ENCODE data around the gene DNAAF8.

DNA sequence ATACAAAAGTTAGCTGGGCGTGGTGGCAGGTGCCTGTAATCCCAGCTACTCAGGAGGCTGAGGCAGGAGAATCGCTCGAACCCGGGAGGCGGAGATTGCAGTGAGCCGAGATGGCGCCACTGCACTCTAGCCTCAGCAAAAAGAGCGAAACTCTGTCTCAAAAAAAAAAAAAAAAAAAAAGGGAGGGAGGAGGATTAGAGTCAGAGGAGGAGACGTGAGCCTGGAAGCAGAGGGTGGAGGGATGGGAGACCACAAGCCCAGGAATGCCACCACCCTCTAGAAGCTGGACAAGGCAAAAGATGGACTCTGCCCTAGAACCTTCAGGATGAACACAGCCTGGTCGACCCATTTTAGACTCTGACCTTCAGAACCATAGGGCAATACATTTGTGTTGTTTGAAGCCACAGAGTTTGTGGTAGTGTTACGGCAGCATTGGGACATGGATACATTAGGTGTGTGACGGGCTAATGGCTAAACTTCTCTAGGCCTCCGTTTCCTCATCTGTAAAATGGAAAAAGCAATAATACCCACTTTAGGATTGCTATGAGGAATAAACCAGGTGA, 58.7 kb downstream of the DNAAF8 start:
- TF ChIP-seq, protein P1, sequence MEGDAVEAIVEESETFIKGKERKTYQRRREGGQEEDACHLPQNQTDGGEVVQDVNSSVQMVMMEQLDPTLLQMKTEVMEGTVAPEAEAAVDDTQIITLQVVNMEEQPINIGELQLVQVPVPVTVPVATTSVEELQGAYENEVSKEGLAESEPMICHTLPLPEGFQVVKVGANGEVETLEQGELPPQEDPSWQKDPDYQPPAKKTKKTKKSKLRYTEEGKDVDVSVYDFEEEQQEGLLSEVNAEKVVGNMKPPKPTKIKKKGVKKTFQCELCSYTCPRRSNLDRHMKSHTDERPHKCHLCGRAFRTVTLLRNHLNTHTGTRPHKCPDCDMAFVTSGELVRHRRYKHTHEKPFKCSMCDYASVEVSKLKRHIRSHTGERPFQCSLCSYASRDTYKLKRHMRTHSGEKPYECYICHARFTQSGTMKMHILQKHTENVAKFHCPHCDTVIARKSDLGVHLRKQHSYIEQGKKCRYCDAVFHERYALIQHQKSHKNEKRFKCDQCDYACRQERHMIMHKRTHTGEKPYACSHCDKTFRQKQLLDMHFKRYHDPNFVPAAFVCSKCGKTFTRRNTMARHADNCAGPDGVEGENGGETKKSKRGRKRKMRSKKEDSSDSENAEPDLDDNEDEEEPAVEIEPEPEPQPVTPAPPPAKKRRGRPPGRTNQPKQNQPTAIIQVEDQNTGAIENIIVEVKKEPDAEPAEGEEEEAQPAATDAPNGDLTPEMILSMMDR (IDR thresholded peaks at IDR 0.05): no peak
- no peak for TF ChIP-seq POLR2A (IDR thresholded peaks at IDR 0.05)
